CD4-positive, alpha-beta T cell treated with Interleukin-17A for 1 hour (primary cell): Measurements from ENCODE around the gene CAGE1.
"Not testable (repeated sequence)": the region's sequence is repeated elsewhere in the genome, so short reads cannot be mapped to it uniquely, and the experiment has no call there.

Experiments
- DNase-seq: peaks from one replicate; pipeline ENCODE4 v3.0.0-alpha.2; 2020

The CAGE1 gene

GRCh38 chr6:7406743-7407142 is 17.2 kb upstream of the CAGE1 start:
- no peak for DNase-seq

GRCh38 chr6:7404546-7404945 is 15.0 kb upstream of the CAGE1 start:
- no peak for DNase-seq

GRCh38 chr6:7402716-7403115 is 13.2 kb upstream of the CAGE1 start:
- DNase-seq, result no peak

- no peak for DNase-seq
Measured at GRCh38 chr6:7401075-7401474, 11.5 kb upstream of the CAGE1 start.

GRCh38 chr6:7392402-7392801 is 2.9 kb upstream of the CAGE1 start:
- DNase-seq, result no peak

GRCh38 chr6:7391151-7391550 is 1.6 kb upstream of the CAGE1 start:
- DNase-seq, result no peak

- DNase-seq, result peak; percentile 74
Measured at GRCh38 chr6:7390226-7390878, 810 bp upstream of the CAGE1 start.

GRCh38 chr6:7389162-7389450 is 436 bp downstream of the CAGE1 start:
- DNase-seq, result no peak

- DNase-seq, result no peak
Measured at GRCh38 chr6:7381092-7381491, 8.4 kb downstream of the CAGE1 start.

- DNase-seq, result no peak
Measured at GRCh38 chr6:7378740-7379139, 10.8 kb downstream of the CAGE1 start.

GRCh38 chr6:7377961-7378360 is 11.6 kb downstream of the CAGE1 start:
- DNase-seq, result no peak

GRCh38 chr6:7373739-7374138 is 15.8 kb downstream of the CAGE1 start:
- no peak for DNase-seq

GRCh38 chr6:7367408-7367807 is 22.1 kb downstream of the CAGE1 start:
- no peak for DNase-seq

- not testable (repeated sequence) for DNase-seq
Measured at GRCh38 chr6:7351916-7352315, 37.6 kb downstream of the CAGE1 start.

- DNase-seq, result not testable (repeated sequence)
Measured at GRCh38 chr6:7350591-7350990, 39.0 kb downstream of the CAGE1 start.

- DNase-seq, result not testable (repeated sequence)
Measured at GRCh38 chr6:7347551-7347997, 42.0 kb downstream of the CAGE1 start.

GRCh38 chr6:7344773-7345450 is 44.6 kb downstream of the CAGE1 start:
- DNase-seq, result peak; percentile 23

GRCh38 chr6:7343546-7344475 is 45.7 kb downstream of the CAGE1 start:
- DNase-seq, result no peak

GRCh38 chr6:7341989-7342742 is 47.4 kb downstream of the CAGE1 start:
- no peak for DNase-seq

GRCh38 chr6:7341271-7341670 is 48.3 kb downstream of the CAGE1 start:
- no peak for DNase-seq

- peak; percentile 9 for DNase-seq
Measured at GRCh38 chr6:7339007-7339732, 50.4 kb downstream of the CAGE1 start.

GRCh38 chr6:7338031-7338430 is 51.5 kb downstream of the CAGE1 start:
- DNase-seq, result no peak
